GM18502 (cell line): ENCODE data around the gene ABHD1.
"Not testable (repeated sequence)": the region's sequence is repeated elsewhere in the genome, so short reads cannot be mapped to it uniquely, and the experiment has no call there.

Experiments
- ATAC-seq: cut with Tn5 transposase; IDR thresholded peaks from one replicate; pipeline ENCODE4 v1.9.1; 2021; ENCODE audit warnings: mild to moderate bottlenecking; ENCODE audit not compliant: unreplicated experiment, poor library complexity

The ABHD1 gene

GRCh38 chr2:27108221-27108620 lies 15.4 kb upstream of the ABHD1 start:
- no peak for ATAC-seq

- ATAC-seq, result no peak
Observed at GRCh38 chr2:27109083-27109482, 14.5 kb upstream of the ABHD1 start.

GRCh38 chr2:27110603-27111352 lies 12.8 kb upstream of the ABHD1 start:
- ATAC-seq, result not testable (repeated sequence)

GRCh38 chr2:27111392-27112078 lies 12.1 kb upstream of the ABHD1 start:
- ATAC-seq, result not testable (repeated sequence)

- ATAC-seq, result no peak
Observed at GRCh38 chr2:27115519-27115918, 8.1 kb upstream of the ABHD1 start.

- no peak for ATAC-seq
Observed at GRCh38 chr2:27117995-27118524, 5.6 kb upstream of the ABHD1 start.

GRCh38 chr2:27118525-27119329 lies 4.9 kb upstream of the ABHD1 start, which contains the start of gene CGREF1:
TSS of gene CGREF1 (minus strand) at chr2:27119128. CDS start at chr2:27104366, 14,762 bp downstream.
- ATAC-seq, result no peak

- ATAC-seq, result not testable (repeated sequence)
Observed at GRCh38 chr2:27119330-27119670, 4.3 kb upstream of the ABHD1 start.

GRCh38 chr2:27121906-27122305 lies 1.7 kb upstream of the ABHD1 start:
- ATAC-seq, result no peak

GRCh38 chr2:27122791-27123190 lies 824 bp upstream of the ABHD1 start:
- no peak for ATAC-seq

- ATAC-seq, result no peak
Observed at GRCh38 chr2:27125104-27125503, 1.5 kb downstream of the ABHD1 start.

- no peak for ATAC-seq
Observed at GRCh38 chr2:27126252-27126710, 2.7 kb downstream of the ABHD1 start.

GRCh38 chr2:27127883-27128667 lies 4.5 kb downstream of the ABHD1 start:
- ATAC-seq, result no peak

GRCh38 chr2:27128668-27129571 lies 5.3 kb downstream of the ABHD1 start:
- ATAC-seq, result no peak

GRCh38 chr2:27130396-27130795 lies 6.8 kb downstream of the ABHD1 start:
- ATAC-seq, result no peak

- no peak for ATAC-seq
Observed at GRCh38 chr2:27131429-27131828, 7.8 kb downstream of the ABHD1 start.

- no peak for ATAC-seq
Observed at GRCh38 chr2:27133195-27133875, 9.7 kb downstream of the ABHD1 start.
